ENCODE measurements around the gene NDUFAF2. TPM values are rescaled to one million over a fixed set of nuclear protein-coding genes. Genes with fewer than 3 reads are reported as not detected.
"Not testable (repeated sequence)": the region's sequence is repeated elsewhere in the genome, so short reads cannot be mapped to it uniquely, and the experiment has no call there.

NDUFAF2 gene
- total and polyA plus RNA-seq, 2 of the 13 experiments (the other 11 are each of a cell fraction or from before 2014, with no cell fraction given): 34.0 to 78.4 TPM

- H2AFZ ChIP-seq (ENCODE audit: low read length): no peak overlapping the region
- no peaks in the 10 kb centered on the region for H3K36me3 ChIP-seq (replicated peaks in 1 of 2; ENCODE audit: control insufficient read depth in 1 of 2, insufficient read depth in 2 of 2, low read length in 2 of 2)
- CTCF ChIA-PET (ENCODE audit: low intra/inter-chr PET ratio, low total read pairs): no interaction called here
- no peaks in the 10 kb centered on the region for H4K20me1 ChIP-seq (ENCODE audit: insufficient read depth, low read length)
- intact Hi-C loops (cut with micrococcal nuclease; ENCODE audit: unreplicated experiment) (no loop called here), in situ Hi-C loops (cut with HindIII; ENCODE audit: extremely low pct_ligation_motif_present, low pct_unique_long_range_greater_than_20kb) (no loop called here)
- FAIRE-seq: no peak
- H3K79me2 ChIP-seq (ENCODE audit: insufficient read depth, low read length): peaks cover 4% of the 10 kb centered on the region
- H3K4me1 ChIP-seq (ENCODE audit: insufficient read depth, low read length): peaks cover 12% of the 10 kb centered on the region; the same call in 1 of the 2 replicates
- H3K4me2 ChIP-seq (ENCODE audit: low read depth, low read length): no peak overlapping the region
- no peak overlapping the region for H3K27ac ChIP-seq (ENCODE audit: extremely low read length, insufficient read depth, low read length)
- TF ChIP-seq POGZ (CRISPR knock-in tag; IDR thresholded peaks at IDR 0.05) (no peak), SCMH1 (CRISPR knock-in tag; IDR thresholded peaks at IDR 0.05; ENCODE audit: borderline replicate concordance) (no peak), TBP (CRISPR knock-in tag; IDR thresholded peaks at IDR 0.05) (no peak), ZMAT3 (CRISPR knock-in tag; conservative IDR thresholded peaks at IDR 0.05) (no peak), JUNB (CRISPR knock-in tag; IDR thresholded peaks at IDR 0.05; ENCODE audit: borderline replicate concordance) (no peak), IKZF1 (IDR thresholded peaks at IDR 0.05) (no peak), HMGA1 (CRISPR knock-in tag; conservative IDR thresholded peaks at IDR 0.05) (no peak), JUND (CRISPR knock-in tag; IDR thresholded peaks at IDR 0.05) (no peak), ZNF12 (CRISPR knock-in tag; IDR thresholded peaks at IDR 0.05) (no peak), SRF (IDR thresholded peaks at IDR 0.05; ENCODE audit: low read depth, low read length) (no peak), MATR3 (CRISPR knock-in tag; IDR thresholded peaks at IDR 0.05) (no peak), ZNF33B (CRISPR knock-in tag; IDR thresholded peaks at IDR 0.05) (no peak), ZNF431 (CRISPR knock-in tag; IDR thresholded peaks at IDR 0.05; ENCODE audit: borderline replicate concordance, low read depth) (no peak), ZNF850 (CRISPR knock-in tag; conservative IDR thresholded peaks at IDR 0.05) (no peak)
- no peak for ATAC-seq
- no peak overlapping the region for H3K9ac ChIP-seq (ENCODE audit: insufficient read depth, low read depth, low read length)
- DNase-seq (ENCODE audit: low spot score): no peak
- H3K27me3 ChIP-seq (ENCODE audit: control insufficient read depth in 1 of 2, insufficient read depth in 2 of 2, low read length in 2 of 2): no peaks in the 10 kb centered on the region
- WGBS (ENCODE audit: low lambda C conversion rate): 96% methylated on average over 2 of the region's 2 CpGs
- no peaks in the 10 kb centered on the region for H3K9me3 ChIP-seq (ENCODE audit: low read length)
- POLR2A ChIA-PET: no interaction called here
- no peak overlapping the region for H3K4me3 ChIP-seq (replicated peaks in 1 of 3; ENCODE audit: insufficient read depth in 1 of 3, low read depth in 2 of 3, low read length in 3 of 3)
- BruUV-seq (replicated peaks): no TSS peak
Observed at GRCh38 chr5:60980511-60980910, 35.5 kb downstream of the NDUFAF2 start.

GRCh38 chr5:60982127-60982526 lies 37.1 kb downstream of the NDUFAF2 start:
- H3K27ac ChIP-seq (ENCODE audit: extremely low read length, insufficient read depth, low read length); BruUV-seq (replicated peaks); H3K9ac ChIP-seq (ENCODE audit: insufficient read depth, low read depth, low read length); H2AFZ ChIP-seq (ENCODE audit: low read length); H3K4me2 ChIP-seq (ENCODE audit: low read depth, low read length); H3K27me3 ChIP-seq (ENCODE audit: control insufficient read depth in 1 of 2, insufficient read depth in 2 of 2, low read length in 2 of 2); H3K4me3 ChIP-seq (replicated peaks in 1 of 3; ENCODE audit: insufficient read depth in 1 of 3, low read depth in 2 of 3, low read length in 3 of 3); H3K79me2 ChIP-seq (ENCODE audit: insufficient read depth, low read length); in situ Hi-C loops (cut with HindIII; ENCODE audit: extremely low pct_ligation_motif_present, low pct_unique_long_range_greater_than_20kb); POLR2A ChIA-PET; FAIRE-seq; intact Hi-C loops (cut with micrococcal nuclease; ENCODE audit: unreplicated experiment); H4K20me1 ChIP-seq (ENCODE audit: insufficient read depth, low read length); CTCF ChIA-PET (ENCODE audit: low intra/inter-chr PET ratio, low total read pairs); DNase-seq (ENCODE audit: low spot score); ATAC-seq; H3K9me3 ChIP-seq (ENCODE audit: low read length); H3K36me3 ChIP-seq (replicated peaks in 1 of 2; ENCODE audit: control insufficient read depth in 1 of 2, insufficient read depth in 2 of 2, low read length in 2 of 2): not testable (repeated sequence)
- peaks cover 12% of the 10 kb centered on the region; the same call in 1 of the 2 replicates for H3K4me1 ChIP-seq (ENCODE audit: insufficient read depth, low read length)
- WGBS (ENCODE audit: low lambda C conversion rate): 81% methylated on average over 3 of the region's 3 CpGs
